Left ventricle myocardium inferior (tissue), 1 donor: ENCODE results near the gene ANO7. TPM values are rescaled to one million over a fixed set of nuclear protein-coding genes. Genes with fewer than 3 reads are reported as not detected.

ENCODE experiments used
- DNase-seq: peaks from one replicate; pipeline ENCODE4 v3.0.0-alpha.2; 2020
- H3K27ac ChIP-seq: fragments of 200-600 bp; replicated peaks from 2 replicates; pipeline ENCODE4 v1.8.0; 2021
- H3K27me3 ChIP-seq: fragments of 200-600 bp; 2 replicates; pipeline ENCODE4 v1.8.0; 2021; ENCODE audit warnings: low read depth
- H3K36me3 ChIP-seq: fragments of 200-600 bp; 2 replicates; pipeline ENCODE4 v1.8.0; 2021
- H3K4me1 ChIP-seq: fragments of 200-600 bp; 2 replicates; pipeline ENCODE4 v1.8.0; 2021
- H3K4me3 ChIP-seq: fragments of 200-600 bp; 2 replicates; pipeline ENCODE4 v1.8.0; 2021; ENCODE audit warnings: mild to moderate bottlenecking, moderate library complexity
- H3K9me3 ChIP-seq: fragments of 200-600 bp; replicated peaks from 2 replicates; pipeline ENCODE4 v1.8.0; 2021
- CTCF ChIP-seq: fragments of 200-600 bp; IDR thresholded peaks from 2 replicates; pipeline ENCODE4 v1.8.0; 2021; ENCODE audit warnings: antibody characterized with exemption, mild to moderate bottlenecking, borderline replicate concordance
- intact Hi-C: fragments of 100-400 bp; cut with micrococcal nuclease; formaldehyde crosslinking; loops from one replicate; pipeline ENCODE4 v1.11.0; 2022
- total RNA-seq: library from RNA; stranded (reverse); fragmentation: NEBNext Ultra II Directional; extraction: Animal tissue kit (Norgen Biotek cat#: 25700); gene quantifications from one replicate; pipeline ENCODE4 v1.2.1, GENCODE V29; 2021
- donor health status: DM: no; HTN: yes; CAD: no; lungs with severe emphysema.

The ANO7 gene
- total RNA-seq, 1 donor from 2014 or later, result 0.80 TPM

GRCh38 chr2:241211276-241211675 lies 22.8 kb downstream of the ANO7 start:
- DNase-seq, result no peak
- H3K9me3 ChIP-seq, result no peaks in the 10 kb centered on the region

GRCh38 chr2:241213041-241213440 lies 24.6 kb downstream of the ANO7 start:
- Histone ChIP-seq H3K9me3 (no peaks in the 10 kb centered on the region), H3K27me3 (no peaks in the 10 kb centered on the region), H3K4me1 (no peaks in the 10 kb centered on the region), H3K36me3 (no peaks in the 10 kb centered on the region), H3K27ac (no peak overlapping the region), H3K4me3 (no peak overlapping the region)
- intact Hi-C loops, result no loop called here
- DNase-seq, result no peak
- TF ChIP-seq CTCF, result no peak

More at GRCh38 chr2:241211276-241211675, 22.8 kb downstream of the ANO7 start:
- intact Hi-C loops, result no loop called here
- no peak for TF ChIP-seq CTCF
- Histone ChIP-seq H3K4me3 (no peak overlapping the region), H3K27me3 (no peaks in the 10 kb centered on the region), H3K4me1 (no peaks in the 10 kb centered on the region), H3K27ac (no peak overlapping the region), H3K36me3 (no peaks in the 10 kb centered on the region)

GRCh38 chr2:241213567-241213966 lies 25.1 kb downstream of the ANO7 start:
- no peak overlapping the region for H3K4me3 ChIP-seq
- intact Hi-C loops, result no loop called here
- no peaks in the 10 kb centered on the region for H3K36me3 ChIP-seq
- no peak for TF ChIP-seq CTCF
- H3K4me1 ChIP-seq, result peaks cover 3% of the 10 kb centered on the region
- no peaks in the 10 kb centered on the region for H3K27me3 ChIP-seq
- no peak overlapping the region for H3K27ac ChIP-seq
- H3K9me3 ChIP-seq, result no peaks in the 10 kb centered on the region
- DNase-seq, result no peak

GRCh38 chr2:241214209-241214608 lies 25.7 kb downstream of the ANO7 start:
- TF ChIP-seq CTCF, result no peak
- no peak for DNase-seq
- H3K4me1 ChIP-seq, result peaks cover 10% of the 10 kb centered on the region
- intact Hi-C loops, result no loop called here
- H3K4me3 ChIP-seq, result no peak overlapping the region
- H3K9me3 ChIP-seq, result no peaks in the 10 kb centered on the region
- no peaks in the 10 kb centered on the region for H3K36me3 ChIP-seq
- H3K27me3 ChIP-seq, result no peaks in the 10 kb centered on the region
- H3K27ac ChIP-seq, result no peak overlapping the region

GRCh38 chr2:241214766-241215165 lies 26.3 kb downstream of the ANO7 start:
- Histone ChIP-seq H3K4me3 (no peak overlapping the region), H3K36me3 (no peaks in the 10 kb centered on the region), H3K4me1 (peaks cover 13% of the 10 kb centered on the region), H3K27me3 (no peaks in the 10 kb centered on the region), H3K9me3 (no peaks in the 10 kb centered on the region), H3K27ac (no peak overlapping the region)
- intact Hi-C loops, result no loop called here
- no peak for DNase-seq
- TF ChIP-seq CTCF, result no peak

- DNase-seq, result no peak
- Histone ChIP-seq H3K27me3 (no peaks in the 10 kb centered on the region), H3K4me3 (no peak overlapping the region), H3K4me1 (peaks cover 13% of the 10 kb centered on the region), H3K36me3 (no peaks in the 10 kb centered on the region), H3K27ac (no peak overlapping the region), H3K9me3 (no peaks in the 10 kb centered on the region)
- intact Hi-C loops, result no loop called here
- TF ChIP-seq CTCF, result no peak
Measured at GRCh38 chr2:241215421-241215820, 26.9 kb downstream of the ANO7 start.
